GM23338 (cell line): ENCODE results near the gene HELT. TPM values are rescaled to one million over a fixed set of nuclear protein-coding genes. Genes with fewer than 3 reads are reported as not detected.

Experiments
- ATAC-seq: fragments of 200-7000 bp; cut with Tn5 transposase; 3 replicates; pipeline ENCODE4 v1.9.1; 2020
- DNase-seq: peaks from one replicate; pipeline ENCODE4 v3.0.0-alpha.2; 2015; ENCODE audit warnings: low spot score
- H2AFZ ChIP-seq: fragments of 200-600 bp; sonication (generic); 2 replicates; pipeline ENCODE4 v1.8.0; 2016; ENCODE audit warnings: antibody characterized with exemption, mild to moderate bottlenecking, moderate library complexity
- H3F3A ChIP-seq: fragments of 200-600 bp; sonication (generic); replicated peaks from 2 replicates; pipeline ENCODE4 v1.8.0; 2017; ENCODE audit warnings: antibody characterized with exemption, mixed run types, low read depth
- H3K27ac ChIP-seq: fragments of 200-600 bp; sonication (generic); 2 replicates; pipeline ENCODE4 v1.6.1; 2016; ENCODE audit warnings: low read depth
- H3K27me3 ChIP-seq: fragments of 200-600 bp; sonication (generic); 2 replicates; pipeline ENCODE4 v1.8.0; 2016; ENCODE audit warnings: mild to moderate bottlenecking, mixed run types, moderate library complexity; ENCODE audit not compliant: insufficient read depth
- H3K36me3 ChIP-seq: fragments of 200-600 bp; sonication (generic); 2 replicates; pipeline ENCODE4 v1.8.0; 2016; ENCODE audit warnings: mild to moderate bottlenecking; ENCODE audit not compliant: insufficient read depth
- H3K4me1 ChIP-seq: fragments of 200-600 bp; sonication (generic); 2 replicates; pipeline ENCODE4 v1.8.0; 2016; ENCODE audit warnings: mild to moderate bottlenecking, moderate library complexity; ENCODE audit not compliant: insufficient read depth
- H3K4me2 ChIP-seq: fragments of 200-600 bp; sonication (generic); 2 replicates; pipeline ENCODE4 v1.7.1; 2017; ENCODE audit warnings: mixed run types
- H3K4me3 ChIP-seq: fragments of 200-600 bp; sonication (generic); 2 replicates; pipeline ENCODE4 v1.6.1; 2016; ENCODE audit warnings: mixed run types
- H3K79me2 ChIP-seq: fragments of 200-600 bp; sonication (generic); replicated peaks from 2 replicates; pipeline ENCODE4 v1.8.0; 2017; ENCODE audit warnings: mild to moderate bottlenecking; ENCODE audit not compliant: insufficient read depth
- H3K9me2 ChIP-seq: fragments of 200-600 bp; sonication (generic); 2 replicates; pipeline ENCODE4 v1.8.0; 2017; ENCODE audit not compliant: insufficient read depth
- H4K20me1 ChIP-seq: fragments of 200-600 bp; sonication (generic); replicated peaks from 2 replicates; pipeline ENCODE4 v1.8.0; 2017; ENCODE audit warnings: mild to moderate bottlenecking; ENCODE audit not compliant: insufficient read depth
- H3K27ac Mint-ChIP-seq: 2 replicates; pipeline ENCODE4 v1.8.0; 2020; ENCODE audit warnings: inconsistent platforms, mild to moderate bottlenecking, moderate library complexity, mixed read lengths
- H3K27me3 Mint-ChIP-seq: 3 replicates; pipeline ENCODE4 v1.8.0; 2022; ENCODE audit warnings: low read depth, mild to moderate bottlenecking, moderate library complexity, mixed read lengths, inconsistent platforms; ENCODE audit not compliant: insufficient read depth, poor library complexity
- H3K36me3 Mint-ChIP-seq: 3 replicates; pipeline ENCODE4 v1.8.0; 2021; ENCODE audit warnings: low read depth, mild to moderate bottlenecking, inconsistent platforms, moderate library complexity, mixed read lengths
- H3K4me1 Mint-ChIP-seq: 3 replicates; pipeline ENCODE4 v1.8.0; 2020; ENCODE audit warnings: mild to moderate bottlenecking, inconsistent platforms, mixed read lengths
- H3K4me3 Mint-ChIP-seq: 3 replicates; pipeline ENCODE4 v1.8.0; 2021; ENCODE audit warnings: moderate library complexity, mild to moderate bottlenecking, inconsistent platforms, mixed read lengths
- H3K9me3 Mint-ChIP-seq: 3 replicates; pipeline ENCODE4 v1.8.0; 2020; ENCODE audit warnings: moderate library complexity, mild to moderate bottlenecking, inconsistent platforms, mixed read lengths
- CREB1 ChIP-seq: fragments of 250-450 bp; sonication (Bioruptor Pico); IDR thresholded peaks from 2 replicates; pipeline ENCODE4 v1.5.0; 2020; ENCODE audit warnings: low read depth, mild to moderate bottlenecking, moderate library complexity
- CTCF ChIP-seq, 2 experiments: fragments of 200-600 bp in 1 of 2; sonication (generic) in 1 of 2; conservative IDR thresholded peaks; 2 replicates each; pipeline versions ENCODE4 v1.5.1 to v1.6.1; 2016 to 2017; ENCODE audit warnings: antibody characterized with exemption in 2 of 2, low read depth in 2 of 2, mild to moderate bottlenecking in 2 of 2, moderate library complexity in 1 of 2
- ETS1 ChIP-seq: IDR thresholded peaks from 2 replicates; pipeline ENCODE4 v1.6.1; 2016; ENCODE audit warnings: antibody characterized with exemption
- EZH2 ChIP-seq: fragments of 200-600 bp; sonication (generic); IDR thresholded peaks from one replicate; pipeline ENCODE4 v1.8.0; 2017; ENCODE audit warnings: antibody characterized with exemption, mild to moderate bottlenecking, low read depth; ENCODE audit not compliant: unreplicated experiment
- EZH2phosphoT487 ChIP-seq: fragments of 200-600 bp; sonication (generic); IDR thresholded peaks from one replicate; pipeline ENCODE4 v1.8.1; 2018; ENCODE audit warnings: antibody characterized with exemption; ENCODE audit not compliant: unreplicated experiment
- JUNB ChIP-seq: IDR thresholded peaks from one replicate; pipeline ENCODE4 v1.6.1; 2016; ENCODE audit warnings: antibody characterized with exemption; ENCODE audit not compliant: unreplicated experiment
- NANOG ChIP-seq: IDR thresholded peaks from 2 replicates; pipeline ENCODE4 v1.6.1; 2016; ENCODE audit warnings: antibody characterized with exemption, borderline replicate concordance
- POLR2AphosphoS5 ChIP-seq: IDR thresholded peaks from 2 replicates; pipeline ENCODE4 v1.6.1; 2016; ENCODE audit warnings: antibody characterized with exemption, low read depth
- REST ChIP-seq: IDR thresholded peaks from one replicate; pipeline ENCODE4 v1.6.1; 2018; ENCODE audit warnings: antibody characterized with exemption; ENCODE audit not compliant: unreplicated experiment
- STAT1 ChIP-seq: IDR thresholded peaks from one replicate; pipeline ENCODE4 v1.6.1; 2016; ENCODE audit warnings: antibody characterized with exemption; ENCODE audit not compliant: unreplicated experiment
- ZNF114 ChIP-seq: fragments of 250-450 bp; sonication (Bioruptor Pico); IDR thresholded peaks from 2 replicates; pipeline ENCODE4 v1.5.0; 2020; ENCODE audit warnings: mild to moderate bottlenecking, moderate library complexity
- ZNF331 ChIP-seq: fragments of 250-450 bp; sonication (Bioruptor Pico); IDR thresholded peaks from 2 replicates; pipeline ENCODE4 v1.5.0; 2020; ENCODE audit warnings: low read depth, mild to moderate bottlenecking, moderate library complexity
- ZNF462 ChIP-seq: fragments of 250-450 bp; sonication (Bioruptor Pico); IDR thresholded peaks from 2 replicates; pipeline ENCODE4 v1.5.0; 2020; ENCODE audit warnings: mild to moderate bottlenecking, moderate library complexity
- polyA plus RNA-seq: library from polyadenylated mRNA; unstranded; fragments of >200 nt; fragmentation: Nextera tagmentation; extraction: Ambion mirVana; gene quantifications from 2 replicates; pipeline ENCODE4 v1.2.1, GENCODE V29; 2016
- total RNA-seq: library from RNA; depleted of rRNA; stranded (reverse); fragments of >200 nt; shearing (Covaris generic); gene quantifications from 2 replicates; pipeline ENCODE4 v1.2.3, GENCODE V29; 2014

Gene HELT
- total and polyA plus RNA-seq, 2 experiments from 2014 or later: not detected

- no peaks in the 10 kb centered on the region for H4K20me1 ChIP-seq
- H3F3A ChIP-seq: no peaks in the 10 kb centered on the region
- H3K27ac ChIP-seq: no peak overlapping the region
- no peaks in the 10 kb centered on the region for H3K4me1 Mint-ChIP-seq
- no peaks in the 10 kb centered on the region for H3K4me1 ChIP-seq
- no peak for DNase-seq
- no peaks in the 10 kb centered on the region for H3K36me3 ChIP-seq
- H2AFZ ChIP-seq: no peak overlapping the region
- H3K9me3 Mint-ChIP-seq: no peaks in the 10 kb centered on the region
- no peak overlapping the region for H3K4me3 ChIP-seq
- no peaks in the 10 kb centered on the region for H3K36me3 Mint-ChIP-seq
- no peaks in the 10 kb centered on the region for H3K27me3 Mint-ChIP-seq
- no peak for ATAC-seq
- no peaks in the 10 kb centered on the region for H3K27me3 ChIP-seq
- no peak overlapping the region for H3K27ac Mint-ChIP-seq
- no peak overlapping the region for H3K4me3 Mint-ChIP-seq
- no peak for TF ChIP-seq POLR2AphosphoS5
- TF ChIP-seq EZH2: no peak
- TF ChIP-seq NANOG: no peak
- no peak for TF ChIP-seq REST
- TF ChIP-seq EZH2phosphoT487: no peak
- no peak for TF ChIP-seq ZNF331
- TF ChIP-seq ZNF114 (CRISPR knock-in tag): no peak
- TF ChIP-seq STAT1: no peak
- TF ChIP-seq CREB1 (CRISPR knock-in tag): no peak
- TF ChIP-seq JUNB: no peak
- no peak for TF ChIP-seq ZNF462 (CRISPR knock-in tag)
- no peak for TF ChIP-seq ETS1
- no peak for TF ChIP-seq CTCF (conservative IDR thresholded peaks at IDR 0.05; ENCODE audit: low read depth in 2 of 2)
- peaks cover 5% of the 10 kb centered on the region; the same call in 1 of the 2 replicates for H3K9me2 ChIP-seq
- no peaks in the 10 kb centered on the region for H3K79me2 ChIP-seq
- no peak overlapping the region for H3K4me2 ChIP-seq
These were observed 26.4 kb upstream of the HELT start for GRCh38 chr4:184991860-184992259.
